ENCODE data around the gene CXCL1. TPM values are rescaled to one million over a fixed set of nuclear protein-coding genes. Genes with fewer than 3 reads are reported as not detected.

The CXCL1 gene
- polyA plus RNA-seq, 3 donors: 0.27 to 0.89 (median 0.55) TPM

DNA sequence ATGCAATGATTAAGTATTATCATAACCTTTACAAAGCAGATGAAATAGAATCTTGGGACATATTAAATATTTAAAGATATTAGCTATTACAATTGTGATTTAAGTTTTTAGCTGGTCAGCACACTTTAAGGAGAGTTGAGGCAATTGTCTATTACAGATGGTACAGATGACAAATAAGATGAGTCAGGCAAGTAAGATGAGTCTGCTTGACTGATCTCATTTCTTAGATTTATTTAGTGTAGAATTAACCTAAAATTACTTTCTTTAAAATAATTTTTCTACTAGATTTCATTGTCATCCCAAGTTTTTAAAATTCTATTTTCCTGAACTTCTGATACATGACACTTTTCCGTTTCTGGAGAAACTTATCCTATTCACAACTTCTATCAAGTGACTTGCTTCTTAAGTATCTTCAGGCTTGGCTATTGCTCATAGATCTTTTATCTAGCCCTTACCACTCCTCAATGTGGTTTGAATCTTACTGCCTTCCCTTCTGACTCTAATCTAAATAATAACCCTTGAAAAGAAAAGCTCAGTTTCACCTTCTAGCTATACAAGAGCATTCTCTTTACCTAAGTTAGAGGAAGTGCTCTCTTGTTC is 32.9 kb downstream of the CXCL1 start:
- no peak for DNase-seq (ENCODE audit: extremely low read depth in 1 of 11, low read depth in 9 of 11, low spot score in 4 of 11)

GRCh38 chr4:73902817-73903547 is 33.8 kb downstream of the CXCL1 start:
- DNase-seq (ENCODE audit: extremely low read depth in 1 of 11, low read depth in 9 of 11, low spot score in 4 of 11): no peak

- DNase-seq (ENCODE audit: extremely low read depth in 1 of 11, low read depth in 9 of 11, low spot score in 4 of 11): peak in 1 of 11 donors; percentile 15
These were observed 35.3 kb downstream of the CXCL1 start for GRCh38 chr4:73904491-73904890.

DNA sequence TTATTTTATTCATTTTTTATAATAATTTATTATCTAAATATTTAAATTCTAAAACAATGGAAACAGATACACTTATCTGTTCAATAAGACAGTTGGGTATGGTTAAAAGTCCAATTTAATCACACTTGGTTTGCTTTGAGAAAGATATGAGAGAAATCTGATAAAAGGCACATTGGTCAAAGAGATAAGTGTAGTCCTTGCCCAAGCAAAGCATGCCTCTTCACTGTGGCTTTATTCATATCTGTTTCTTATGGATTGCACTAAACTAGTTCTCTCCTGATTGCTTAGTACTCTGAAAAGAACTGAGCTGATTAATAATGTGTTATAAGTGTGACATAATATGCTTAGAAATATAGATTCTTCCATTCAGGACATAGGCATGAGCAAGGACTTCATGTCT is 39.8 kb downstream of the CXCL1 start:
- no peak for DNase-seq (ENCODE audit: extremely low read depth in 1 of 11, low read depth in 9 of 11, low spot score in 4 of 11)

- DNase-seq (ENCODE audit: extremely low read depth in 1 of 11, low read depth in 9 of 11, low spot score in 4 of 11): no peak
These were observed 42.6 kb downstream of the CXCL1 start for GRCh38 chr4:73911746-73912145.

DNA sequence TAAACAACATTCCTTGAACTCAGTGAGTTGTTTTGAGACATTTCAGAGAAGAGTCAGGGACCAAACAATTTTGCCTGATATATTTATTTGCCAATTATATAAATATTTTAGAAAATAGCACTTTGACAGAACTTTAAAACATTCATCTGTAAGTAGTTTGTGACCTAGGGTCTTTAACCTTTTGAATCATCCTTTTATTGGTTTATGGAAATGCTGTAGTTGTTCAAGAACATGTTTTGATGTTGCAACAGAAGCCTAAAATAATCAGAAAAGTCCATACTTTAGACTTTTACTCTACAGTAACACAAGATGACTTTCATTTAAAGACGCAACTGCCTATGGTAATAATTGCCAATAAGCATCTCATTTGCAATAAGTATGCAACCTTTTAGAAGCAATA is 43.0 kb downstream of the CXCL1 start:
- DNase-seq (ENCODE audit: extremely low read depth in 1 of 11, low read depth in 9 of 11, low spot score in 4 of 11): no peak

DNA sequence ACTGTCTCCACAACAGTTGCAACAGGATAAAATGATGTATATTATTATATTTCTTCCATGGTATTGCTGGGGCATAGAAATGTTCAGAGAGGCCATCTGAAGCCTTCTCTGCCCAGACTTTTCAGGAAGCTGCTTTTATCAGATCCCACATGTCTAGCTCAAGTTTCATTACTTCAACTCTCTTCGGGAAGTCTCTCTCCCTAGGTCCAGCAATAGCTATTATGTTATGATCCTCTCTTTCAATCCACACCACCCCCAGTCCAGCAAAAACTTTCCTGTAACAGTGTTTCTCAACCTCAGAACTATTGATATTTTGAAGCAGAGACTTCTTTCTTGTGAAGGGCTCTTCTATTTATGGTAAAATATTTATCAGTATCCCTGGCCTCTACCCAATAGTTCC is 44.9 kb downstream of the CXCL1 start:
- DNase-seq (ENCODE audit: extremely low read depth in 1 of 11, low read depth in 9 of 11, low spot score in 4 of 11): no peak

DNA sequence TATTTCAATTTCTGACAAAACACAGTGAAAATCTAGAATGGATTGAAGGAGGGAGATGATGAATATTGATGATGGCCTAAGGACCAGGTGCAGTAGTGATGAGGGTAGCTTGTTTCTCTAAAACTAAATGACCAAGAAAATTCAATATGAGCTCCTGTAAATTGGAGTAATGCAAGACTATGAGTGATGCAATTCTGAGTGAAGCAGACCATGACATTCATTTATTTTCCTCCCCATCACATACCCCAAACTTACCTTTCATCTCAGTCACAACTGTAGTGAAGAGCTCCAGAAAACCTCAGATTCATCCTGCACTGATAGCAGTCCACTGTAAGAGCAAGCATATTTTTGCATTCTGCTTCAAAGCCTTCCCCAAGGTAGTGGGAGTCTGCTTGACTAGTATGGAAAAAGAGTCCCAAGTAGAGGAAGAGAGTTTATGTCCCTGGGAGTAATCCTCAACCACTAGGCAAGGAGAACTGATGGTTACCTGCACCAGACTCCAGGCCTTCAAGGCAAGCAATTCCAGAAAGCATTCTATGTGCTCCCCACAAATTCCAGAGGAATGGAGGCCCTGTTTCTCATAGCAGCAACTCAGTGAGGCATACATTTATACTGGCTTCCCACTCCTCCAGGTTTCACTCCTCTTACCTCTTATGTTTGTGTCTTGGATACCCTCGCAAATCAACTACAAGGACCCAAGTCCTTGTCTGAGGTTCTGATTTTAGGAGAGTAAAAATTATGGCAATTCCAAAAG is 47.2 kb downstream of the CXCL1 start:
- no peak for DNase-seq (ENCODE audit: extremely low read depth in 1 of 11, low read depth in 9 of 11, low spot score in 4 of 11)

DNA sequence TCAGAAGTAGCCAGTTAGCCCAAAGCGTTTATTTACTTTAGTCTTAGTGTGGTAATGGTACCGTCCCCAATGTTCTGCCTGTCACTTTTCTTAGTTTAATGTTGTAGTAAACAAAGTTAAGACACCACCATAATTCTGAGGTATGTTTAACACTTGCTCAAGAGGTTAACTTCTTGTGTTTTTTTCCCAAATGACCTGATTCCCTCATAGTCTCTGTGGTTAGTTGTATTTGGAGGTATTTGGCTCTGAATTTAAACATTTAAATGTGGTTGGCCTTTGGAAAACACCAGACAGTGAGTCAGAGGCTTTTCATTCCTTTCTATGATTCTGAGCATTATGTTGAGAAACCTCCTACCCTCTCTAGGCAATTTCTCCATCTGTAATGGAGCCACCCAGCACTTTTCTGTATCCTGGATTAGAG is 47.9 kb downstream of the CXCL1 start:
- no peak for DNase-seq (ENCODE audit: extremely low read depth in 1 of 11, low read depth in 9 of 11, low spot score in 4 of 11)

GRCh38 chr4:73918058-73918457 is 48.9 kb downstream of the CXCL1 start:
- no peak for DNase-seq (ENCODE audit: extremely low read depth in 1 of 11, low read depth in 9 of 11, low spot score in 4 of 11)

DNA sequence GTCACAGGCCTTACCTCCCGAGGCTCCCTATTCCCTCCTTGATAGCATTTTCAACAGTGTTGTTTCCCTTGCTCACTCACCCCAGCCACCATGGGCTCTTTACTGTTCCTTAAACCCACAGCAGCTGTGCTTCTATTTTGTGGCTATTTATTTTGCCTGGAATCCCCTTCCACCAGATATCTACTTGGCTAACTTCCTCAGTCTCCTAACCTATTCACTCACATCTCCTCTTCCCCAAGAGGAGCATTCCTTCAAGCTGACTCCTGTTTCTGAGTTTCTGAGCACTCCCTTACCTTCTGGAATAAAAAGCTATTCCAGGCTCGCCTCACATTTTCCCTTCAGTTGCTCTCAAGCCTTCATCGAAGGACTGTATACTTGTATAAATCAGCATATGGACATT is 50.5 kb downstream of the CXCL1 start:
- no peak for DNase-seq (ENCODE audit: extremely low read depth in 1 of 11, low read depth in 9 of 11, low spot score in 4 of 11)

Other genes starting within 250 kb of the CXCL1 start
- gene RASSF6, start 249.0 kb upstream of the CXCL1 start, polyA plus RNA-seq (ENCODE audit: insufficient read length in 3 of 3): 1 to 10 TPM; 4.7 to 9.2 (median 7.0) TPM
- gene CXCL8, start 128.8 kb upstream of the CXCL1 start, polyA plus RNA-seq (ENCODE audit: insufficient read length in 3 of 3): 1 to 10 TPM in 2 of 3 donors, under 1 TPM in 1; 0.57 to 4.3 (median 1.4) TPM
- gene CXCL6, start 32.7 kb upstream of the CXCL1 start, polyA plus RNA-seq (ENCODE audit: insufficient read length in 3 of 3): under 1 TPM; 0.12 to 0.14 (median 0.13) TPM
- gene PF4V1, start 16.1 kb upstream of the CXCL1 start, polyA plus RNA-seq (ENCODE audit: insufficient read length in 3 of 3): under 1 TPM in 2 of 3 donors, not detected in 1; 0.49 to 0.57 TPM
- 1 to 10 TPM; 5.2 to 8.4 (median 7.6) TPM for gene PF4, start 112.6 kb downstream of the CXCL1 start, polyA plus RNA-seq (ENCODE audit: insufficient read length in 3 of 3)
- gene PPBP, start 118.8 kb downstream of the CXCL1 start, polyA plus RNA-seq (ENCODE audit: insufficient read length in 3 of 3): 10 to 100 TPM; 15.6 to 25.4 (median 22.7) TPM
- gene CXCL5, start 129.3 kb downstream of the CXCL1 start, polyA plus RNA-seq (ENCODE audit: insufficient read length in 3 of 3): under 1 TPM; 0.11 to 0.17 (median 0.12) TPM
- gene CXCL3, start 169.3 kb downstream of the CXCL1 start, polyA plus RNA-seq (ENCODE audit: insufficient read length in 3 of 3): under 1 TPM; 0.10 to 0.30 (median 0.24) TPM
- under 1 TPM; 0.17 to 0.42 (median 0.34) TPM for gene CXCL2, start 229.8 kb downstream of the CXCL1 start, polyA plus RNA-seq (ENCODE audit: insufficient read length in 3 of 3)